HCT116 (cell line): ENCODE data around the gene BBS2. TPM values are rescaled to one million over a fixed set of nuclear protein-coding genes. Genes with fewer than 3 reads are reported as not detected.

Source experiments
- ATAC-seq: fragments of 200-7000 bp; cut with Tn5 transposase; 2 replicates; pipeline ENCODE4 v1.9.1; 2020; ENCODE audit warnings: mild to moderate bottlenecking, moderate library complexity
- BruUV-seq: library from RNA; stranded (reverse); fragments of 400-500 nt; replicated peaks from 2 replicates; lab custom pipeline; 2021; lab: Mats Ljungman, UMichigan
- CTCF ChIA-PET: fragments of 300-600 bp; sonication (Branson Sonifier 250); formaldehyde crosslinking; loops from one replicate; lab custom pipeline; 2021; ENCODE audit warnings: antibody characterized with exemption; lab: Charles Lee
- POLR2A ChIA-PET: fragments of 300-600, 350-600 bp; sonication (Branson Sonifier 250); formaldehyde crosslinking; loops from one replicate; lab custom pipeline; 2021; ENCODE audit warnings: antibody characterized with exemption; lab: Charles Lee
- RAD21 ChIA-PET, 2 experiments: fragments of 300-600 bp; sonication (Branson Sonifier 250); formaldehyde crosslinking; loops; one replicate each; lab custom pipeline; 2023; ENCODE audit warnings: low total read pairs in 2 of 2; ENCODE audit not compliant: uncharacterized antibody in 2 of 2, unreplicated experiment in 2 of 2, low non-redundant PET in 1 of 2; lab: Charles Lee
- DNase-seq: peaks from one replicate; pipeline ENCODE4 v3.0.0-alpha.2; 2010; ENCODE audit warnings: low read depth, low spot score
- H2AFZ ChIP-seq: fragments of 200-600 bp; shearing (Covaris generic), sonication (generic); 2 replicates; pipeline ENCODE4 v1.6.1; 2017; ENCODE audit warnings: low read depth, mixed run types, mixed read lengths, antibody characterized with exemption, low read length; ENCODE audit not compliant: poor library complexity, severe bottlenecking
- H3K27ac ChIP-seq: 2 replicates; pipeline ENCODE4 v1.5.1; 2012; ENCODE audit warnings: low read depth, low read length
- H3K27me3 ChIP-seq: fragments of 200-600 bp; sonication (generic); 2 replicates; pipeline ENCODE4 v1.6.1; 2016; ENCODE audit warnings: mixed run types, low read length, mixed read lengths; ENCODE audit not compliant: insufficient read depth
- H3K36me3 ChIP-seq, 2 experiments: fragments of 200-500 bp in 1 of 2; fragments of 200-600 bp in 1 of 2; sonication (Bioruptor generic) in 1 of 2; sonication (generic) in 1 of 2; 2 replicates each; pipeline versions ENCODE4 v1.5.1 to v1.6.1; 2014 to 2016; ENCODE audit warnings: low read length in 2 of 2, inconsistent platforms in 1 of 2, mixed read lengths in 1 of 2, mixed run types in 1 of 2; ENCODE audit not compliant: insufficient read depth in 2 of 2, control insufficient read depth in 1 of 2
- H3K4me1 ChIP-seq, 2 experiments: fragments of 200-600 bp in 1 of 2; sonication (generic) in 1 of 2; 2 replicates each; pipeline versions ENCODE4 v1.5.1 to v1.6.1; 2012 to 2017; ENCODE audit warnings: low read length in 2 of 2, inconsistent platforms in 1 of 2, mild to moderate bottlenecking in 1 of 2, mixed read lengths in 1 of 2, mixed run types in 1 of 2, moderate library complexity in 1 of 2; ENCODE audit not compliant: insufficient read depth in 2 of 2, control insufficient read depth in 1 of 2
- H3K4me2 ChIP-seq: fragments of 200-600 bp; sonication (generic); 2 replicates; pipeline ENCODE4 v1.6.1; 2017; ENCODE audit warnings: mixed run types, low read length, mixed read lengths
- H3K4me3 ChIP-seq, 2 experiments: fragments of 200-600 bp in 1 of 2; sonication (generic) in 1 of 2; replicated peaks in 1 of 2; 2 replicates each; pipeline ENCODE4 v1.5.1; 2011 to 2016; ENCODE audit warnings: low read length in 2 of 2, control low read depth in 1 of 2, low read depth in 1 of 2, mild to moderate bottlenecking in 1 of 2, mixed read lengths in 1 of 2, mixed run types in 1 of 2
- H3K79me2 ChIP-seq: fragments of 200-600 bp; sonication (generic); 2 replicates; pipeline ENCODE4 v1.6.1; 2017; ENCODE audit warnings: mild to moderate bottlenecking, mixed run types, low read length, moderate library complexity, mixed read lengths; ENCODE audit not compliant: insufficient read depth
- H3K9ac ChIP-seq: fragments of 200-600 bp; sonication (generic); 2 replicates; pipeline ENCODE4 v1.6.1; 2016; ENCODE audit warnings: low read length, mixed read lengths
- H3K9me2 ChIP-seq: fragments of 200-600 bp; sonication (generic), shearing (Covaris generic); 2 replicates; pipeline ENCODE4 v1.6.1; 2017; ENCODE audit warnings: mixed run types, mild to moderate bottlenecking, moderate library complexity; ENCODE audit not compliant: insufficient read depth
- H3K9me3 ChIP-seq, 2 experiments: fragments of 200-500 bp in 1 of 2; fragments of 200-600 bp in 1 of 2; sonication (Bioruptor generic) in 1 of 2; sonication (generic) in 1 of 2; 2 replicates each; pipeline ENCODE4 v1.6.1; 2014 to 2017; ENCODE audit warnings: low read length in 2 of 2, mixed read lengths in 2 of 2, inconsistent platforms in 1 of 2, low read depth in 1 of 2, mild to moderate bottlenecking in 1 of 2, mixed run types in 1 of 2, moderate library complexity in 1 of 2; ENCODE audit not compliant: control insufficient read depth in 1 of 2, insufficient read depth in 1 of 2
- H4K20me1 ChIP-seq: fragments of 200-600 bp; sonication (generic), shearing (Covaris generic); 2 replicates; pipeline ENCODE4 v1.6.1; 2017; ENCODE audit warnings: mixed run types, mild to moderate bottlenecking, moderate library complexity; ENCODE audit not compliant: insufficient read depth
- CBX3 ChIP-seq: IDR thresholded peaks from 2 replicates; pipeline ENCODE4 v1.6.1; 2012; ENCODE audit warnings: low read depth
- CEBPB ChIP-seq: IDR thresholded peaks from 2 replicates; pipeline ENCODE4 v1.6.1; 2012; ENCODE audit warnings: low read depth
- EGR1 ChIP-seq: IDR thresholded peaks from 2 replicates; pipeline ENCODE4 v1.6.1; 2012; ENCODE audit warnings: low read depth
- ELF1 ChIP-seq: IDR thresholded peaks from 2 replicates; pipeline ENCODE4 v1.6.1; 2012; ENCODE audit warnings: low read depth, borderline replicate concordance
- EZH2phosphoT487 ChIP-seq: fragments of 200-600 bp; IDR thresholded peaks from 2 replicates; pipeline ENCODE4 v1.6.1; 2018; ENCODE audit warnings: antibody characterized with exemption, borderline replicate concordance
- FOSL1 ChIP-seq: IDR thresholded peaks from 2 replicates; pipeline ENCODE4 v1.6.1; 2012; ENCODE audit warnings: low read depth
- POLR2AphosphoS5 ChIP-seq: IDR thresholded peaks from 2 replicates; pipeline ENCODE4 v1.6.1; 2011; ENCODE audit warnings: mild to moderate bottlenecking, low read depth, low read length, moderate library complexity
- RAD21 ChIP-seq: IDR thresholded peaks from 2 replicates; pipeline ENCODE4 v1.6.1; 2012; ENCODE audit warnings: low read depth, mild to moderate bottlenecking
- REST ChIP-seq: IDR thresholded peaks from 2 replicates; pipeline ENCODE4 v1.6.1; 2012; ENCODE audit warnings: low read depth
- SIN3A ChIP-seq: IDR thresholded peaks from 2 replicates; pipeline ENCODE4 v1.6.1; 2012; ENCODE audit warnings: low read depth
- SP1 ChIP-seq: IDR thresholded peaks from 2 replicates; pipeline ENCODE4 v1.6.1; 2012; ENCODE audit warnings: low read depth
- SRF ChIP-seq: IDR thresholded peaks from 2 replicates; pipeline ENCODE4 v1.6.1; 2012; ENCODE audit warnings: low read depth
- TCF7L2 ChIP-seq: IDR thresholded peaks from 2 replicates; pipeline ENCODE4 v1.7.0; 2011; ENCODE audit warnings: borderline replicate concordance, inconsistent platforms; ENCODE audit not compliant: insufficient read depth, insufficient read length; ENCODE audit errors: extremely low read depth
- ZBTB33 ChIP-seq: IDR thresholded peaks from 2 replicates; pipeline ENCODE4 v1.6.1; 2011; ENCODE audit warnings: mild to moderate bottlenecking, low read length, moderate library complexity; ENCODE audit not compliant: insufficient replicate concordance; ENCODE audit errors: extremely low read depth
- intact Hi-C: fragments of 100-400 bp; cut with micrococcal nuclease; formaldehyde crosslinking; loops from 2 replicates; pipeline ENCODE4 v1.10.0; 2022
- total RNA-seq: library from RNA; stranded (reverse); gene quantifications from one replicate; pipeline ENCODE4 v1.2.1, GENCODE V29; 2021; ENCODE audit not compliant: unreplicated experiment
- TF ChIP-seq, protein P1 (sequence below): IDR thresholded peaks from 2 replicates; pipeline ENCODE4 v1.6.1; 2012
- TF ChIP-seq, protein P2 (sequence below), 3 experiments: fragments of 200-600 bp in 1 of 3; sonication (generic) in 1 of 3; IDR thresholded peaks in 2 of 3; conservative IDR thresholded peaks in 1 of 3; 2 replicates each; pipeline ENCODE4 v1.5.1; 2012 to 2017; ENCODE audit warnings: low read depth in 2 of 3, low read length in 2 of 3, antibody characterized with exemption in 1 of 3, borderline replicate concordance in 1 of 3, control low read depth in 1 of 3, mild to moderate bottlenecking in 1 of 3, mixed read lengths in 1 of 3, mixed run types in 1 of 3, moderate library complexity in 1 of 3; ENCODE audit not compliant: insufficient read depth in 1 of 3

The BBS2 gene
- total RNA-seq, 1 experiment from 2014 or later = 26.7 TPM

DNA sequence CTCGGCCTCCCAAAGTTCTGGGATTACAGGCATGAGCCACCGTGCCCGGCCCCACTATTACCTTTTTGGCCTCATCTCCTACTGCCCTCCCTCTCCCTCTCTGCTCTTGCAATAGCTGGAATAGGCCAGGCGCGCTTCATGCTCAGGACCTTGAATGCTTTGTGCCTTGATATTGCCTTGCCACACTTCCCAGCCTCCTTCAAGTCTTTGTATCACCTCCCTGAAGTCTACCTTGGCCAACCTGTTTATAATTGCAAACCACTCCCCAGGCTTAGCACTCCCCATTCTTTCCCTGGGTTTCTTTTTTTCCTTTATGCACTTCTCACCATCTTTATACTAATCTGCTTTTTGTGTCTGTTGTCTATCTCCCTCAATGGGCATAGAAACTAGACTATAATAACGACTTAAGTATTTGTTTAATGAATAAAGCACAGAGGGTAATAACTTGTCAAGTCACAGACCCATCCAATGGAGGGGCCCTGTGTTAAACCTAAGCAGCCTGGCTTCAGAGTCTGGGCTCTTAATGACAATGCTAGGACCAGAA is 61.8 kb downstream of the BBS2 start:
- RAD21 ChIA-PET = no interaction called here
- TF ChIP-seq EGR1 = no peak
- TF ChIP-seq ELF1 = no peak
- TF ChIP-seq ZBTB33 = no peak
- TF ChIP-seq EZH2phosphoT487 = no peak
- TF ChIP-seq CBX3 = no peak
- no peak for TF ChIP-seq SIN3A
- TF ChIP-seq SRF = no peak
- TF ChIP-seq CEBPB = no peak
- no peak for TF ChIP-seq REST
- TF ChIP-seq SP1 = no peak
- no peak for TF ChIP-seq FOSL1
- no peak for TF ChIP-seq POLR2AphosphoS5
- TF ChIP-seq TCF7L2 = no peak
- TF ChIP-seq, protein P1, sequence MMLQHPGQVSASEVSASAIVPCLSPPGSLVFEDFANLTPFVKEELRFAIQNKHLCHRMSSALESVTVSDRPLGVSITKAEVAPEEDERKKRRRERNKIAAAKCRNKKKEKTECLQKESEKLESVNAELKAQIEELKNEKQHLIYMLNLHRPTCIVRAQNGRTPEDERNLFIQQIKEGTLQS = no peak
- no peak for TF ChIP-seq RAD21
- TF ChIP-seq, protein P2, sequence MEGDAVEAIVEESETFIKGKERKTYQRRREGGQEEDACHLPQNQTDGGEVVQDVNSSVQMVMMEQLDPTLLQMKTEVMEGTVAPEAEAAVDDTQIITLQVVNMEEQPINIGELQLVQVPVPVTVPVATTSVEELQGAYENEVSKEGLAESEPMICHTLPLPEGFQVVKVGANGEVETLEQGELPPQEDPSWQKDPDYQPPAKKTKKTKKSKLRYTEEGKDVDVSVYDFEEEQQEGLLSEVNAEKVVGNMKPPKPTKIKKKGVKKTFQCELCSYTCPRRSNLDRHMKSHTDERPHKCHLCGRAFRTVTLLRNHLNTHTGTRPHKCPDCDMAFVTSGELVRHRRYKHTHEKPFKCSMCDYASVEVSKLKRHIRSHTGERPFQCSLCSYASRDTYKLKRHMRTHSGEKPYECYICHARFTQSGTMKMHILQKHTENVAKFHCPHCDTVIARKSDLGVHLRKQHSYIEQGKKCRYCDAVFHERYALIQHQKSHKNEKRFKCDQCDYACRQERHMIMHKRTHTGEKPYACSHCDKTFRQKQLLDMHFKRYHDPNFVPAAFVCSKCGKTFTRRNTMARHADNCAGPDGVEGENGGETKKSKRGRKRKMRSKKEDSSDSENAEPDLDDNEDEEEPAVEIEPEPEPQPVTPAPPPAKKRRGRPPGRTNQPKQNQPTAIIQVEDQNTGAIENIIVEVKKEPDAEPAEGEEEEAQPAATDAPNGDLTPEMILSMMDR (IDR thresholded peaks at IDR 0.05 in 2 of 3, conservative IDR thresholded peaks at IDR 0.05 in 1 of 3; ENCODE audit: borderline replicate concordance in 1 of 3, insufficient read depth in 1 of 3, low read depth in 2 of 3, low read length in 2 of 3) = no peak
- TF ChIP-seq, all 23 proteins: peak for 0
- ChIA-PET POLR2A (no interaction called here), CTCF (no interaction called here)
- Histone ChIP-seq H3K4me2 (no peak overlapping the region), H3K4me1 (no peaks in the 10 kb centered on the region), H3K27ac (no peak overlapping the region), H2AFZ (no peak overlapping the region), H3K4me3 (no peak overlapping the region), H4K20me1 (no peaks in the 10 kb centered on the region), H3K9me3 (no peaks in the 10 kb centered on the region), H3K9me2 (no peaks in the 10 kb centered on the region), H3K79me2 (peaks cover 9% of the 10 kb centered on the region), H3K9ac (no peak overlapping the region), H3K27me3 (no peaks in the 10 kb centered on the region), H3K36me3 (peaks cover 33 to 43% of the 10 kb centered on the region in 2 experiments; a peak in 3 of 4 replicates)
- no peak for ATAC-seq
- BruUV-seq = no TSS peak
- DNase-seq = no peak
- intact Hi-C loops = no loop called here
